NCI-H82 (cell line): ENCODE results near the gene TRA2A.
"Not testable (repeated sequence)": the region's sequence is repeated elsewhere in the genome, so short reads cannot be mapped to it uniquely, and the experiment has no call there.

ENCODE experiments used
- DNase-seq: peaks from one replicate; lab custom pipeline; 2025; lab: John Stamatoyannopoulos, UW

TRA2A gene

GRCh38 chr7:23531794-23532489 lies at the start of gene TRA2A:
TRA2A (minus strand) TSS chr7:23531981; CDS start chr7:23531824, 157 bp downstream.
- peak; percentile 97 for DNase-seq

DNA sequence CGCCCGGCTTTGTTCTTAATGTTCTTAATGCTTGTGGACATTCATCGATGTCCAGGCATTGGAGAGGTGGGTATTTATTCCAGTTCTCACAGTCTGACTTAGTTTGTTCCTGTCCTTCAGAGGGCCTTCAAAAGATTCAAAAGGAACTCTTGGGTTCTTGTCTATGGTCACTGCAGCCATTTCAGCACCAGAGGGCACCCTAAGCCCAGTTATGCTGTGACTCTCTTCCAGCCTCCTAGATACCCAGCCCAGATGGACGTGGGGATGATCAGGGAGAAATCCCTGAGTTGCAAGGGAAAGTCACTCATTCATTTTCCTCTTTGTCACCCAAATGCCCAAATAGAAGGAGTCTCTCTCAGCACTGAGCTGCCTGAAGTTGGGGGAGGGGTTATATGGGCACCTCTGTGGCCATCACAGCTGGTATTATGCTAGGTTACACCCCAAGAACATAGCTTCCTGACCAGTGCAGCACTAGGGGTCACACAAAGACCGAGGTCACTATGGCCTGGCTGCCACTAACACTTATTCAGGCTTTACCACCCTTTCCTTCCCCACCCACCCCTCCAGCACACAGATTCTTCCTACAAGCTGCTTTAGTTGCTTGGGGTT lies 38.9 kb upstream of the TRA2A start:
- peak; percentile 89 for DNase-seq

- DNase-seq, result no peak
These were observed 26.5 kb upstream of the TRA2A start for GRCh38 chr7:23558303-23558702.

- no peak for DNase-seq
These were observed 15.9 kb upstream of the TRA2A start for GRCh38 chr7:23547662-23548061.

DNA sequence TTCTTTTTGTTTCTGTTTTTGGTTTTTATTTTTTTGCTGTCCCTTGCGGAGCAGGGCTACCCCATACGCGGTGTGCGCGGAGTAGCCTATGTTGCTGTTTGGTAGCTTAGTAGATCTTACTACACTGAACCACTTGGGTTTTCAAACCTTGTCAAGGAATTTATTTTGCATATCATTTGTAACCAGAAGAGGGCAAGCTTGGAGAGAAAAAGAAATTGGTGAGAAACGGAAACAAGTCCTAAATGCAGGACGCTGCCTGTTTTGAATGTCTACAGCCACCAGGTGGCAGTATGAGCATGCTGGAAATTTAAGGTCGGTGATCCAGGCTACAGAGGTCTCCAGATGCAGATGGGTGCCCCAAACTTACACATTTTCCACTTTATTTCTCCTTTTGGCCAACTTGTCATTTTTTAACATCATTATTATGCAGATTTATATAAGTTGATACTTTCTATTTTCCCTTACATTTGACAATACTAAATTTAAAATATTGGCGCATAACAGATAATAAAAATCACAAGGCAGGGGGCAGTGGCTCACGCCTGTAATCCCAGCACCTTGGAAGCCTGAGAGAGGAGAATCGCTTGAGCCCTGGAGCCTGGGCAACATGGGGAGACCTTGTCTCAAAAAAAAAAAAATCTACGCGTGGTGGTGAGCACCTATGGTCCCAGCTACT lies 15.3 kb upstream of the TRA2A start:
- peak; percentile 87 for DNase-seq

DNA sequence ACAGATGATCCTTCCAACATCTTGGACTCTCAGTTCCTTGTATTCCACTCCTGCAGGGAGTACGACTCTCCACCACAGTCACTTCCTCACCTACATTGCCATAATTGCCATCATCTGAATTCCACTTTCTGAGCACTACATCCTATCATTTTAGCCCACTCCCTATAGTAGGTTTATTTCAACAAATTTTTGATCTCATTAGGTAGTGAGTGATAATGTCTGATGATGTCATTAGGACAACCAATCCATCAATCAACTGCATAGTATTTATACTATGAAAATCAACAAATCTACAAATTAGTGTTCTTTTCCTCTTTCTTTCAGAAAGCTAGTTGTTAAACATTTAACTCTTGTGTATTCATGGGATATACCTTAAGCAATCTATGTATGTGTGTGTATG lies 13.7 kb upstream of the TRA2A start:
- DNase-seq, result no peak

GRCh38 chr7:23544913-23545354 lies 13.2 kb upstream of the TRA2A start:
- DNase-seq, result peak; percentile 67

GRCh38 chr7:23542752-23543151 lies 11.0 kb upstream of the TRA2A start:
- no peak for DNase-seq

DNA sequence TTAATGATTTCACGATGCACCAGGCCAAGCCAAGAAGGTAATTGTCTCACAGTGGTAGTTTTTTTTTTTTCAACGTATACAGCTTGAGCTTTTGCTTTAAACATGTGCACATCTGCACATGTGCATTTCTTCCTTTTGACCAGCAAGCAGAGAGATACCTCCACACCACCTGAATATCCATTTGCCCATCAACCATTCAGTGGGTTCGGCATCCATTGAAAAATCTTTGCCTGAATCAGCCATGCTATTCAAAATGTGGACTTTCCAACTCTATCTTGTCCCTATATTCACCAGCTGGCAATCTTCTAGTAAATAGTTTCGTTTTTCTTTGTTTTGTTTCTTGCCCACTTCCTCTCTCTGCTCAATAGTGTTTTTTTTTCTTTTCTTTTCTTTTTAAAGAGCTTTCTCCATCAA lies 7.7 kb upstream of the TRA2A start:
- no peak for DNase-seq

DNA sequence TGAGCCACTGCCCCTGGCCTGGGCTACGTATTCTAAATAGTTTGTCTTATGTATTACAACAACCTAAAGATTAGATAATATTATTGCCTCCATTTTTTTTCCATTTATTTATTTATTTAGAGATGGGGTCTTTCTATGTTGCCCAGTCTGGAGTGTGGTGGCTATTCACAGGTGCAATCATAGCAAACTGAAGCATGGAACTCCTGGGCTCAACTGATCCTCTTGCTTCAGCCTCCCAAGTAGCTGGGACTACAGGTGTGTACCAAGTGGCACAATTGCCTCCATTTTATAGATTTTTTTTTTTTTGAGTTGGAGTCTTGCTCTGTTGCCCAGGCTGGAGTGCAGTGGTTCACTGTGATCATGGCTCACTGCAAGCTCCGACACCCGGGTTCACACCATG lies 6.5 kb upstream of the TRA2A start:
- no peak for DNase-seq

DNA sequence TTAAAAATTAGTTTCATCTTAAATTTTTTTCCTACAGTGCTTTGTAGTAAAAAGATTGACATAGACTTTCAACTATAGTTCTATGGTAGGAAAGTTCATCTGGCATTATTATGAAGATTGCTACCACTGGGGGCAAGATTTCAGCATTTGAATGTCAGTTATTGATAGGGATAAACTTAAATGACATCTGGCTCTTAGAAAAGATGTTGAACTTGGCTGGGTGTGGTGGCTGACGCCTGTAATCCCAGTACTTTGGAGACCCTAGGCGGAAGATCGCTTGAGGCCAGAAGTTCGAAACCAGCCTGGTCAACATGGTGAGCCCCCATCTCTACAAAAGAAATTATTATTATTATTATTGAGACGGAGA lies 1.4 kb upstream of the TRA2A start:
- DNase-seq, result peak; percentile 33

- DNase-seq, result no peak
These were observed 883 bp upstream of the TRA2A start for GRCh38 chr7:23532490-23533237.

DNA sequence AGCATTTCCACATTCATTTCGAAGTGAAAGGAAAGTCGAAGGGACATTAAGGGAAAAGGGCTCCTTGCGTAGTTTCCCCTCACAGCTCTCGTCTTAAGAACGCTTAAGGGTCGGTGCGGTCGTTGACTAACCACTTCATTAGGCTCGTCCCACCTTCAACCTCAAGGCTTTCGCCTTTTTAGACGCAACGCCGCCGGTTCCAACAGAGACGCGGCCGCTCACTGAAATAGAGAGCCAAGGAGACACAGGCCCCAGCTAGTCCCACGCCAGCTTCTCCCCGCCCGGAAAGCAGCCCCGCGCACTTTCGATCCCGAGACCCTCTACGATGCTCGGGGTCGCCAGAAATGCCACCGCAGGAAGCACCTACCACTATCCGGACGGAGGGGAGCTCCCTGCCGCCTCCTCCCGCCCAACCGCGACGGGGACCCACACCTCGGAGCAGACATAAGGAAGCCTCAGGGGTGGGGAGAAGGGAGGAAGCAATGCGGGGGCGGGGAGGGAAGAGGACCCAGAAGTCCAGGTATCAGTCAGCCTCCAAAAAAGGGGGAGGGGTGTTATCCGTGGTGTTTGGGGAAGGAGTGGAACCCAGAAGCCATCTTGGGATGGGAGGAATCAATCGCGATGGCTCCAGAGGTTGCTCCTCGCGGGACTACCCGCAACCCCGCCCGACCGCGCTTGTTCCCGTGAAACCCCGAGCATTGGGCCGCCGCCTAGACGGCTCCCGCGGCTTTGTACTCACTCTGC lies 559 bp downstream of the TRA2A start:
- peak; percentile 71 for DNase-seq

- DNase-seq, result peak; percentile 54
These were observed 1.4 kb downstream of the TRA2A start for GRCh38 chr7:23530405-23530804.

GRCh38 chr7:23529262-23529859 lies 2.4 kb downstream of the TRA2A start:
- peak; percentile 9 for DNase-seq

DNA sequence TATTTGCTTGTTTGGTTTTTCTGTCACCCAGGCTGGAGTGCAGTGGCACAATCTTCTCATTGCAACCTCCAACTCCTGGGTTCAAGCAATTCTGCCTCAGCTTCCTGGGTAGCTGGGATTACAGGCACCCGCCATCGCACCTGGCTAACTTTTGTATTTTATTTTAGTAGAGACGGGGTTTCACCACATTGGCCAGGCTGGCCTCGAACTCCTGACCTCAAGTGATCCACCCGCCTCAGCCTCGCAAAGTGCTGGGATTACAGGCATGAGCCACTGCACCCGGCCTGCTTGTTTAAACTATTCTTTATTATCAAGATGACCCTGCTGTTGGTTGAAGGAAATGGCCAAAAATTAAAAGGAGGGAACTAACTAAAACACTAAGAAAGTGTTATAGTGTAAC lies 6.2 kb downstream of the TRA2A start:
- not testable (repeated sequence) for DNase-seq

GRCh38 chr7:23524473-23524872 lies 7.3 kb downstream of the TRA2A start:
- no peak for DNase-seq

- no peak for DNase-seq
These were observed 8.2 kb downstream of the TRA2A start for GRCh38 chr7:23523486-23524075.

GRCh38 chr7:23520582-23520981 lies 11.2 kb downstream of the TRA2A start:
- DNase-seq, result peak; percentile 5

DNA sequence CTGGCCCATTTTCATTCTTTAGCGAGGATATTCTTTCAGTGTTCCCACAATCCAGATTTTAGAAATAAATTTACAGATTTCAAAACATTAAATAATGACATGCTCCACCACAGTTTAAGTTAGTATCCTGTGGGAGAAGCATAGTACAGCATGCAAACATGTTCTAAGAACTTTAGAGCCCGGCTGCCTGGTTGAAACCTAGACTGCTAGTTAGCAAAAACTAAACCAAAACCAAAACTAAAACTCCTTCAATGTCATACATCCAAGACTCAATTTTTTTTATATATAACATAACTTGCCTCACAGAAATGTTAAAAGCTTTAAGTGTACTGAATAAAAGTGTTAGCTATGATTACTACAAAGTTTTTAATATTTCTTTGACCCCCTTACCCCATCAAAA lies 17.0 kb downstream of the TRA2A start:
- no peak for DNase-seq

DNA sequence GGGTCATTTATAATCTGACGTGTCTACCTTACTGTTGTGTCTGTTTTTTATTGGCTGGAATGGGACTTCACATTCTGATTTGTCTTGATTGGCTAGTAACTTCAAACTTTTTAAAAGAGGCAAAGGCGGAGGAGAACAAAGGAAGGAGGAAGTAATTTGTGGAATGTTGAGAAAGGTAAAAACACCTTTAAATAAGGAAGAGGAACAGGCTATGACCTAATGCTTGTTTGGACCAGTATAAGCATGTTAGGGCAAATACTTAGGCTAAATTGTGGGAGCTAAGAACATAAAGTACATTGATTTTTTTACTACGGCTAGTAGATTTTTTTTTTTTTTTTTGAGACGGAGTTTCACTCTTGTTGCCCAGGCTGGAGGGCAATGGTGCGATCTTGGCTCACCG lies 18.0 kb downstream of the TRA2A start:
- DNase-seq, result not testable (repeated sequence)
